Hepatocyte (in vitro differentiated cells): ENCODE data around the gene KRT86. TPM values are rescaled to one million over a fixed set of nuclear protein-coding genes. Genes with fewer than 3 reads are reported as not detected.

Experiments
- DNase-seq: peaks from one replicate; pipeline ENCODE4 v3.0.0-alpha.2; 2016; ENCODE audit warnings: low spot score
- H2AFZ ChIP-seq: fragments of 200-600 bp; sonication (generic); 2 replicates; pipeline ENCODE4 v1.6.0; 2016; ENCODE audit warnings: antibody characterized with exemption, mild to moderate bottlenecking
- H3K27ac ChIP-seq: fragments of 200-600 bp; sonication (generic); 2 replicates; pipeline ENCODE4 v1.5.1; 2016; ENCODE audit warnings: mild to moderate bottlenecking
- H3K27me3 ChIP-seq: fragments of 200-600 bp; sonication (generic); 2 replicates; pipeline ENCODE4 v1.6.1; 2016
- H3K36me3 ChIP-seq: fragments of 200-600 bp; sonication (generic); replicated peaks from 2 replicates; pipeline ENCODE4 v1.5.1; 2016; ENCODE audit warnings: low read depth; ENCODE audit not compliant: insufficient read depth
- H3K4me1 ChIP-seq: fragments of 200-600 bp; sonication (generic); 2 replicates; pipeline ENCODE4 v1.5.1; 2016; ENCODE audit warnings: mild to moderate bottlenecking, moderate library complexity; ENCODE audit not compliant: insufficient read depth
- H3K4me2 ChIP-seq: fragments of 200-600 bp; sonication (generic); 2 replicates; pipeline ENCODE4 v1.6.0; 2016
- H3K4me3 ChIP-seq: fragments of 200-600 bp; sonication (generic); 2 replicates; pipeline ENCODE4 v1.5.1; 2016; ENCODE audit warnings: mild to moderate bottlenecking
- H3K79me2 ChIP-seq: fragments of 200-600 bp; sonication (generic); 2 replicates; pipeline ENCODE4 v1.6.0; 2017; ENCODE audit warnings: mild to moderate bottlenecking
- H3K9me2 ChIP-seq: fragments of 200-600 bp; sonication (generic); replicated peaks from 2 replicates; pipeline ENCODE4 v1.6.0; 2017; ENCODE audit warnings: mild to moderate bottlenecking; ENCODE audit not compliant: insufficient read depth
- H3K9me3 ChIP-seq: fragments of 200-600 bp; sonication (generic); 2 replicates; pipeline ENCODE4 v1.5.1; 2016; ENCODE audit warnings: low read depth, mild to moderate bottlenecking
- H4K20me1 ChIP-seq: fragments of 200-600 bp; sonication (generic); 2 replicates; pipeline ENCODE4 v1.6.0; 2016; ENCODE audit warnings: mild to moderate bottlenecking; ENCODE audit not compliant: insufficient read depth, poor library complexity, severe bottlenecking
- EZH2 ChIP-seq: fragments of 200-600 bp; sonication (generic); IDR thresholded peaks from 2 replicates; pipeline ENCODE4 v1.6.1; 2016; ENCODE audit warnings: antibody characterized with exemption, mild to moderate bottlenecking, borderline replicate concordance
- EZH2phosphoT487 ChIP-seq: fragments of 200-600 bp; sonication (generic); IDR thresholded peaks from one replicate; pipeline ENCODE4 v1.6.1; 2018; ENCODE audit warnings: antibody characterized with exemption, mild to moderate bottlenecking, low read depth, moderate library complexity; ENCODE audit not compliant: unreplicated experiment, severe bottlenecking
- WGBS: methylation state at CpG from one replicate; pipeline ENCODE4 v1.1.6; 2016; ENCODE audit warnings: low lambda C conversion rate; ENCODE audit errors: missing lambda C conversion rate; 5-methylcytosine and 5-hydroxymethylcytosine counted together
- polyA plus RNA-seq: library from polyadenylated mRNA; unstranded; fragments of >200 nt; fragmentation: Nextera tagmentation; extraction: Ambion mirVana; gene quantifications from 2 replicates; pipeline ENCODE4 v1.2.1, GENCODE V29; 2016
- total RNA-seq: library from RNA; depleted of rRNA; stranded (reverse); fragments of >200 nt; gene quantifications from 2 replicates; pipeline ENCODE4 v1.2.3, GENCODE V29; 2014
- TF ChIP-seq, protein P1 (sequence below): fragments of 200-600 bp; sonication (generic); IDR thresholded peaks from 2 replicates; pipeline ENCODE4 v1.5.1; 2016; ENCODE audit warnings: antibody characterized with exemption, mild to moderate bottlenecking; ENCODE audit not compliant: poor library complexity

The KRT86 gene
- total and polyA plus RNA-seq, 2 experiments from 2014 or later, result 0.40 TPM; not detected in 1

- TF ChIP-seq, protein P1, sequence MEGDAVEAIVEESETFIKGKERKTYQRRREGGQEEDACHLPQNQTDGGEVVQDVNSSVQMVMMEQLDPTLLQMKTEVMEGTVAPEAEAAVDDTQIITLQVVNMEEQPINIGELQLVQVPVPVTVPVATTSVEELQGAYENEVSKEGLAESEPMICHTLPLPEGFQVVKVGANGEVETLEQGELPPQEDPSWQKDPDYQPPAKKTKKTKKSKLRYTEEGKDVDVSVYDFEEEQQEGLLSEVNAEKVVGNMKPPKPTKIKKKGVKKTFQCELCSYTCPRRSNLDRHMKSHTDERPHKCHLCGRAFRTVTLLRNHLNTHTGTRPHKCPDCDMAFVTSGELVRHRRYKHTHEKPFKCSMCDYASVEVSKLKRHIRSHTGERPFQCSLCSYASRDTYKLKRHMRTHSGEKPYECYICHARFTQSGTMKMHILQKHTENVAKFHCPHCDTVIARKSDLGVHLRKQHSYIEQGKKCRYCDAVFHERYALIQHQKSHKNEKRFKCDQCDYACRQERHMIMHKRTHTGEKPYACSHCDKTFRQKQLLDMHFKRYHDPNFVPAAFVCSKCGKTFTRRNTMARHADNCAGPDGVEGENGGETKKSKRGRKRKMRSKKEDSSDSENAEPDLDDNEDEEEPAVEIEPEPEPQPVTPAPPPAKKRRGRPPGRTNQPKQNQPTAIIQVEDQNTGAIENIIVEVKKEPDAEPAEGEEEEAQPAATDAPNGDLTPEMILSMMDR, result peak; percentile 27
- TF ChIP-seq EZH2phosphoT487, result no peak
- no peaks in the 10 kb centered on the region for H4K20me1 ChIP-seq
- H3K27me3 ChIP-seq, result peaks cover 22% of the 10 kb centered on the region
- no peaks in the 10 kb centered on the region for H3K9me2 ChIP-seq
- DNase-seq, result no peak
- H3K4me2 ChIP-seq, result no peak overlapping the region
- no peak overlapping the region for H2AFZ ChIP-seq
- no peaks in the 10 kb centered on the region for H3K36me3 ChIP-seq
- no peak overlapping the region for H3K27ac ChIP-seq
- peaks cover 6% of the 10 kb centered on the region for H3K4me1 ChIP-seq
- H3K4me3 ChIP-seq, result no peak overlapping the region
- no peaks in the 10 kb centered on the region for H3K79me2 ChIP-seq
- no peaks in the 10 kb centered on the region for H3K9me3 ChIP-seq
- WGBS, result 68% methylated on average over 11 of the region's 11 CpGs
Measured at GRCh38 chr12:52305921-52306705, 31.7 kb downstream of the KRT86 start.

DNA sequence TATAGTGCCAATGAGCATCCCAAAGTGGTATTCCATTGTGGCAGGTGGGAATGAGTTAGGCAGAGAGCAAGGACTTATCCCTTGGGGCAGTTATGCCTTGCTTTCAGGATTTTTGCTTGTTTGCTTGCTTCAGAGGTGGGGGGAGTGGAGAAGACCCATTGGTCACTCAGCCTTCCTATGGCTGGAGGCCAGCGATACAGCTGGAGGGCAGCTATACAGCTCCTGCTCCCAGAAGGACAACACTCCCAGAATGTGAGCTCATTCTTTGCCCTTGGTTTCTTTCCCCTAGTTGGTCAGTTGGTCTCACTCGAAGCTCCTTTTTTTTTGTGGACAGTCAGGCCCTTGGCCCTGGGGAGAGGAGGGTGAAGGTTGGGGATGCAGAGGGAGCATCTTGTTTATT is 32.3 kb downstream of the KRT86 start:
- H3K27me3 ChIP-seq, result peaks cover 22% of the 10 kb centered on the region

DNA sequence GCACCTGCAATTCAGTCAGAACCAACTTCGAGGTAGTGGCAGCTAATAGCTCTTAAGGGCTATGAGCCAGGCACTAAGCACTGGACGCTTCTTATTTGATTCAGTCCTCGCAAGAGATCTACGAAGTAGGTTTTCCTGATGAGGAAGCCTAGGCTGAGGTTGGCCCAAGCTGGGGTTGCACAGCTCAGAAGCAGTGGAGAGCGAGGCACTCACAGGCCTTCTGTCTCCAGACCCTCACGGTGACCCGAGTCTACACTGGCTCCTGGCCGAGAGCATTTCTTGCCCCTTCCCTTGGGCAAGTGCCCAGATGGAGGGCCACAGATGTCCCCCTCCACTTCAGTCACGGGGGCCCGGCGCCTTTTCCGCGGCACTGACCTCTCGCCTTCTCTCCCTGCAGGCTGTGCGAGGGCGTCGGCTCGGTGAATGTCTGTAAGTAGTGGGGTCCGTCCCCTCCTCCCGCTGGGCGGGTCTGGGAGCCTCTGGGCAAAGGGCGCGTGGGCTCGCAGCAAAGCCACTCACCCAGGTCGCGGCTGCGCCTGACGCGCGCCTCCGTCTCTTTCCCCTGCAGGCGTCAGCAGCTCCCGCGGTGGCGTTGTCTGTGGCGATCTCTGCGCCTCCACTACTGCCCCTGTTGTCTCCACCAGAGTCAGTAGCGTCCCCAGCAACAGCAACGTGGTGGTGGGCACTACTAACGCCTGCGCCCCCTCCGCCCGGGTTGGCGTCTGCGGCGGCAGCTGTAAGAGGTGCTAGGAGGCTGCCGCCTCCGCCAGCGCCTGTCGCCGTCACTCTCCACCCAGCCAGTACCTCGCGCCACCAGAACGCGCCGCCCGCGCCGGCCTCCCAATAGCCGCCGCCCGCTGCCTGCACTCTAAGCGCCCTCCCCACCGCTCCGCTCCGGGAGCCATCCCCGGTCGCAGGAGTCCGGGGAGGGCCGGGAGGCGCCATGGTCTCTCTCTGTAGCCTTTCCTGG is 33.7 kb downstream of the KRT86 start:
- H3K9me3 ChIP-seq, result no peaks in the 10 kb centered on the region
- H3K4me3 ChIP-seq, result peak overlapping the region; percentile 17
- peak overlapping the region; percentile 44 for H3K27ac ChIP-seq
- H3K9me2 ChIP-seq, result no peaks in the 10 kb centered on the region
- peaks cover 6% of the 10 kb centered on the region for H3K4me1 ChIP-seq
- TF ChIP-seq EZH2 (no peak), EZH2phosphoT487 (no peak)
- TF ChIP-seq, protein P1, result peak; percentile 15
- WGBS, result 9% methylated on average over 69 of the region's 71 CpGs
- H3K79me2 ChIP-seq, result no peaks in the 10 kb centered on the region
- no peaks in the 10 kb centered on the region for H3K36me3 ChIP-seq
- H3K4me2 ChIP-seq, result peak overlapping the region; percentile 80
- DNase-seq, result peak; percentile 85
- H3K27me3 ChIP-seq, result peaks cover 22% of the 10 kb centered on the region
- no peaks in the 10 kb centered on the region for H4K20me1 ChIP-seq
- peak overlapping the region; percentile 31 for H2AFZ ChIP-seq

More for the DNA sequence above, 32.3 kb downstream of the KRT86 start:
- H3K79me2 ChIP-seq, result no peaks in the 10 kb centered on the region
- H2AFZ ChIP-seq, result no peak overlapping the region
- H3K4me1 ChIP-seq, result peaks cover 6% of the 10 kb centered on the region
- no peak for TF ChIP-seq EZH2
- no peaks in the 10 kb centered on the region for H3K9me3 ChIP-seq
- no peaks in the 10 kb centered on the region for H3K9me2 ChIP-seq
- DNase-seq, result no peak
- no peak overlapping the region for H3K4me3 ChIP-seq
- no peak overlapping the region for H3K4me2 ChIP-seq
- H4K20me1 ChIP-seq, result no peaks in the 10 kb centered on the region
- no peak overlapping the region for H3K27ac ChIP-seq
- 97% methylated on average over 2 of the region's 2 CpGs for WGBS
- no peaks in the 10 kb centered on the region for H3K36me3 ChIP-seq
